ES-I3 (cell line): Measurements from ENCODE around the gene PPP4C.
"Not testable (repeated sequence)": the region's sequence is repeated elsewhere in the genome, so short reads cannot be mapped to it uniquely, and the experiment has no call there.

Experiments
- H3K36me3 ChIP-seq: 2 replicates; pipeline ENCODE4 v1.6.1; 2013; ENCODE audit warnings: mild to moderate bottlenecking, low read length, control low read depth, moderate library complexity; ENCODE audit not compliant: insufficient read depth
- H3K4me1 ChIP-seq: 2 replicates; pipeline ENCODE4 v1.6.1; 2013; ENCODE audit warnings: mild to moderate bottlenecking, control low read depth, low read length; ENCODE audit not compliant: insufficient read depth
- H3K9ac ChIP-seq: 2 replicates; pipeline ENCODE4 v1.6.1; 2013; ENCODE audit warnings: low read depth, mild to moderate bottlenecking, low read length, moderate library complexity
- H3K9me3 ChIP-seq: 2 replicates; pipeline ENCODE4 v1.6.1; 2013; ENCODE audit warnings: mild to moderate bottlenecking, low read length, moderate library complexity; ENCODE audit not compliant: control insufficient read depth, insufficient read depth

PPP4C gene

GRCh38 chr16:30113711-30114333, 38.0 kb downstream of the PPP4C start:
- Histone ChIP-seq H3K4me1 (0 out of 2 replicates have a peak, but pooled peaks cover 3% of the 10 kb centered on the region), H3K9ac (no peak overlapping the region), H3K9me3 (no peaks in the 10 kb centered on the region), H3K36me3 (peaks cover 3% of the 10 kb centered on the region; the same call in 1 of the 2 replicates)

GRCh38 chr16:30114411-30114810, 38.6 kb downstream of the PPP4C start:
- H3K9me3 ChIP-seq = no peaks in the 10 kb centered on the region
- peaks cover 3% of the 10 kb centered on the region; the same call in 1 of the 2 replicates for H3K36me3 ChIP-seq
- H3K4me1 ChIP-seq = 0 out of 2 replicates have a peak, but pooled peaks cover 3% of the 10 kb centered on the region
- no peak overlapping the region for H3K9ac ChIP-seq

- H3K9ac ChIP-seq, H3K36me3 ChIP-seq, H3K4me1 ChIP-seq, H3K9me3 ChIP-seq: not testable (repeated sequence)
These were observed 39.0 kb downstream of the PPP4C start for GRCh38 chr16:30114833-30115232.

GRCh38 chr16:30115238-30115637, 39.4 kb downstream of the PPP4C start:
- H3K36me3 ChIP-seq = peaks cover 3% of the 10 kb centered on the region; the same call in 1 of the 2 replicates
- no peaks in the 10 kb centered on the region for H3K9me3 ChIP-seq
- H3K9ac ChIP-seq = no peak overlapping the region
- 0 out of 2 replicates have a peak, but pooled peaks cover 3% of the 10 kb centered on the region for H3K4me1 ChIP-seq

GRCh38 chr16:30116291-30117207, 40.8 kb downstream of the PPP4C start:
- no peaks in the 10 kb centered on the region for H3K9me3 ChIP-seq
- H3K4me1 ChIP-seq = 0 out of 2 replicates have a peak, but pooled peaks cover 3% of the 10 kb centered on the region
- peaks cover 3% of the 10 kb centered on the region; the same call in 1 of the 2 replicates for H3K36me3 ChIP-seq
- H3K9ac ChIP-seq = no peak overlapping the region

- no peak overlapping the region for H3K9ac ChIP-seq
- H3K4me1 ChIP-seq = no peaks in the 10 kb centered on the region
- H3K9me3 ChIP-seq = no peaks in the 10 kb centered on the region
- peaks cover 3% of the 10 kb centered on the region; the same call in 1 of the 2 replicates for H3K36me3 ChIP-seq
These were observed 42.0 kb downstream of the PPP4C start for GRCh38 chr16:30117768-30118167.

GRCh38 chr16:30119428-30119827, 43.6 kb downstream of the PPP4C start:
- no peaks in the 10 kb centered on the region for H3K9me3 ChIP-seq
- H3K9ac ChIP-seq = no peak overlapping the region
- H3K36me3 ChIP-seq = peaks cover 3% of the 10 kb centered on the region; the same call in 1 of the 2 replicates
- no peaks in the 10 kb centered on the region for H3K4me1 ChIP-seq

- H3K9ac ChIP-seq = no peak overlapping the region
- no peaks in the 10 kb centered on the region for H3K4me1 ChIP-seq
- peaks cover 3% of the 10 kb centered on the region; the same call in 1 of the 2 replicates for H3K36me3 ChIP-seq
- H3K9me3 ChIP-seq = no peaks in the 10 kb centered on the region
These were observed 44.7 kb downstream of the PPP4C start for GRCh38 chr16:30120340-30121105.

- peaks cover 3% of the 10 kb centered on the region; the same call in 1 of the 2 replicates for H3K36me3 ChIP-seq
- H3K9ac ChIP-seq = peak overlapping the region; percentile 79
- no peaks in the 10 kb centered on the region for H3K4me1 ChIP-seq
- no peaks in the 10 kb centered on the region for H3K9me3 ChIP-seq
These were observed 46.2 kb downstream of the PPP4C start for GRCh38 chr16:30121741-30122571.

GRCh38 chr16:30122604-30123160, 46.9 kb downstream of the PPP4C start:
- H3K9me3 ChIP-seq = no peaks in the 10 kb centered on the region
- H3K9ac ChIP-seq = peak overlapping the region; percentile 79
- H3K4me1 ChIP-seq = no peaks in the 10 kb centered on the region
- H3K36me3 ChIP-seq = peaks cover 3% of the 10 kb centered on the region; the same call in 1 of the 2 replicates

- Histone ChIP-seq H3K9me3 (no peaks in the 10 kb centered on the region), H3K9ac (no peak overlapping the region), H3K4me1 (no peaks in the 10 kb centered on the region), H3K36me3 (no peaks in the 10 kb centered on the region)
These were observed 49.2 kb downstream of the PPP4C start for GRCh38 chr16:30124985-30125379.

- H3K9ac ChIP-seq, H3K36me3 ChIP-seq, H3K9me3 ChIP-seq, H3K4me1 ChIP-seq: not testable (repeated sequence)
These were observed 49.9 kb downstream of the PPP4C start for GRCh38 chr16:30125690-30126089.

- H3K9me3 ChIP-seq = no peaks in the 10 kb centered on the region
- no peak overlapping the region for H3K9ac ChIP-seq
- H3K36me3 ChIP-seq = no peaks in the 10 kb centered on the region
- no peaks in the 10 kb centered on the region for H3K4me1 ChIP-seq
These were observed 52.2 kb downstream of the PPP4C start for GRCh38 chr16:30127993-30128392.
